ENCODE results near the gene GCNT3.

DNA sequence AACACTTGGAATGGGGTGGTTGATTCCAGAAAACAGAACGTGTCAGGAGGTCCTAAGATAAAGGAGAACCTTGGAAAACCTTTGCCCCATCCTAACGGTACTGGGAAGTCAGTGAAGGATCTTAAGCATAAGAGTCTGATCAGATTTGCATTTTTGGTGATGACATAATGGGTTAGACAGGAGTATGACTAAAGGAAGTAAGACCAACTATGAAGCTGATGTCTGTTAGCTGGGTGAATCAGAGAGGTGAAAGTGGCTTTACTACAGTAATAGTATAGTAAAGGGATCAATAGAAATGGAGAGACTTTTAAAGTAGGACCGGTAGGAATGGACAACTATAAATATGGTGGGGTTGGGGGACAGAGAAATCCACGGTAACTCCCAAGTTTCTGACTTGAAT, 33.2 kb downstream of the GCNT3 start:
- TF ChIP-seq ZNF232 (CRISPR knock-in tag; IDR thresholded peaks at IDR 0.05) (no peak), GTF2I (CRISPR knock-in tag; conservative IDR thresholded peaks at IDR 0.05) (no peak), NR1H2 (CRISPR knock-in tag; IDR thresholded peaks at IDR 0.05) (no peak), JUN (CRISPR knock-in tag; IDR thresholded peaks at IDR 0.05) (no peak), CREB1 (CRISPR knock-in tag; IDR thresholded peaks at IDR 0.05) (no peak), ZNF423 (CRISPR knock-in tag; IDR thresholded peaks at IDR 0.05) (no peak)
- TF ChIP-seq, protein P1, sequence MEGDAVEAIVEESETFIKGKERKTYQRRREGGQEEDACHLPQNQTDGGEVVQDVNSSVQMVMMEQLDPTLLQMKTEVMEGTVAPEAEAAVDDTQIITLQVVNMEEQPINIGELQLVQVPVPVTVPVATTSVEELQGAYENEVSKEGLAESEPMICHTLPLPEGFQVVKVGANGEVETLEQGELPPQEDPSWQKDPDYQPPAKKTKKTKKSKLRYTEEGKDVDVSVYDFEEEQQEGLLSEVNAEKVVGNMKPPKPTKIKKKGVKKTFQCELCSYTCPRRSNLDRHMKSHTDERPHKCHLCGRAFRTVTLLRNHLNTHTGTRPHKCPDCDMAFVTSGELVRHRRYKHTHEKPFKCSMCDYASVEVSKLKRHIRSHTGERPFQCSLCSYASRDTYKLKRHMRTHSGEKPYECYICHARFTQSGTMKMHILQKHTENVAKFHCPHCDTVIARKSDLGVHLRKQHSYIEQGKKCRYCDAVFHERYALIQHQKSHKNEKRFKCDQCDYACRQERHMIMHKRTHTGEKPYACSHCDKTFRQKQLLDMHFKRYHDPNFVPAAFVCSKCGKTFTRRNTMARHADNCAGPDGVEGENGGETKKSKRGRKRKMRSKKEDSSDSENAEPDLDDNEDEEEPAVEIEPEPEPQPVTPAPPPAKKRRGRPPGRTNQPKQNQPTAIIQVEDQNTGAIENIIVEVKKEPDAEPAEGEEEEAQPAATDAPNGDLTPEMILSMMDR (IDR thresholded peaks at IDR 0.05): no peak
- TF ChIP-seq, protein P2, sequence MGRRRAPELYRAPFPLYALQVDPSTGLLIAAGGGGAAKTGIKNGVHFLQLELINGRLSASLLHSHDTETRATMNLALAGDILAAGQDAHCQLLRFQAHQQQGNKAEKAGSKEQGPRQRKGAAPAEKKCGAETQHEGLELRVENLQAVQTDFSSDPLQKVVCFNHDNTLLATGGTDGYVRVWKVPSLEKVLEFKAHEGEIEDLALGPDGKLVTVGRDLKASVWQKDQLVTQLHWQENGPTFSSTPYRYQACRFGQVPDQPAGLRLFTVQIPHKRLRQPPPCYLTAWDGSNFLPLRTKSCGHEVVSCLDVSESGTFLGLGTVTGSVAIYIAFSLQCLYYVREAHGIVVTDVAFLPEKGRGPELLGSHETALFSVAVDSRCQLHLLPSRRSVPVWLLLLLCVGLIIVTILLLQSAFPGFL (CRISPR knock-in tag; IDR thresholded peaks at IDR 0.05; ENCODE audit: borderline replicate concordance): no peak
- TF ChIP-seq, protein P3, sequence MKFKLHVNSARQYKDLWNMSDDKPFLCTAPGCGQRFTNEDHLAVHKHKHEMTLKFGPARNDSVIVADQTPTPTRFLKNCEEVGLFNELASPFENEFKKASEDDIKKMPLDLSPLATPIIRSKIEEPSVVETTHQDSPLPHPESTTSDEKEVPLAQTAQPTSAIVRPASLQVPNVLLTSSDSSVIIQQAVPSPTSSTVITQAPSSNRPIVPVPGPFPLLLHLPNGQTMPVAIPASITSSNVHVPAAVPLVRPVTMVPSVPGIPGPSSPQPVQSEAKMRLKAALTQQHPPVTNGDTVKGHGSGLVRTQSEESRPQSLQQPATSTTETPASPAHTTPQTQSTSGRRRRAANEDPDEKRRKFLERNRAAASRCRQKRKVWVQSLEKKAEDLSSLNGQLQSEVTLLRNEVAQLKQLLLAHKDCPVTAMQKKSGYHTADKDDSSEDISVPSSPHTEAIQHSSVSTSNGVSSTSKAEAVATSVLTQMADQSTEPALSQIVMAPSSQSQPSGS (CRISPR knock-in tag; IDR thresholded peaks at IDR 0.05; ENCODE audit: borderline replicate concordance, low read depth): no peak
- TF ChIP-seq, protein P4, sequence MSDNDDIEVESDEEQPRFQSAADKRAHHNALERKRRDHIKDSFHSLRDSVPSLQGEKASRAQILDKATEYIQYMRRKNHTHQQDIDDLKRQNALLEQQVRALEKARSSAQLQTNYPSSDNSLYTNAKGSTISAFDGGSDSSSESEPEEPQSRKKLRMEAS (CRISPR knock-in tag; IDR thresholded peaks at IDR 0.05): no peak
- TF ChIP-seq, protein P5, sequence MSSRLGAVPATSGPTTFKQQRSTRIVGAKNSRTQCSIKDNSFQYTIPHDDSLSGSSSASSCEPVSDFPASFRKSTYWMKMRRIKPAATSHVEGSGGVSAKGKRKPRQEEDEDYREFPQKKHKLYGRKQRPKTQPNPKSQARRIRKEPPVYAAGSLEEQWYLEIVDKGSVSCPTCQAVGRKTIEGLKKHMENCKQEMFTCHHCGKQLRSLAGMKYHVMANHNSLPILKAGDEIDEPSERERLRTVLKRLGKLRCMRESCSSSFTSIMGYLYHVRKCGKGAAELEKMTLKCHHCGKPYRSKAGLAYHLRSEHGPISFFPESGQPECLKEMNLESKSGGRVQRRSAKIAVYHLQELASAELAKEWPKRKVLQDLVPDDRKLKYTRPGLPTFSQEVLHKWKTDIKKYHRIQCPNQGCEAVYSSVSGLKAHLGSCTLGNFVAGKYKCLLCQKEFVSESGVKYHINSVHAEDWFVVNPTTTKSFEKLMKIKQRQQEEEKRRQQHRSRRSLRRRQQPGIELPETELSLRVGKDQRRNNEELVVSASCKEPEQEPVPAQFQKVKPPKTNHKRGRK (CRISPR knock-in tag; IDR thresholded peaks at IDR 0.05; ENCODE audit: borderline replicate concordance): no peak
